ENCODE results near the gene TMUB2. TPM values are rescaled to one million over a fixed set of nuclear protein-coding genes. Genes with fewer than 3 reads are reported as not detected.

The TMUB2 gene
- total RNA-seq, 1 donor from 2014 or later, result 33.5 TPM

- peaks cover 2% of the 10 kb centered on the region for H3K27me3 Mint-ChIP-seq (ENCODE audit: low read depth)
- peak overlapping the region; percentile 95 for H3K4me3 Mint-ChIP-seq
- H3K27ac Mint-ChIP-seq (ENCODE audit: unreplicated experiment), result peak overlapping the region; percentile 96
- no peak for TF ChIP-seq CTCF (conservative IDR thresholded peaks at IDR 0.05)
- no peaks in the 10 kb centered on the region for H3K36me3 Mint-ChIP-seq (ENCODE audit: low read depth)
- H3K4me1 Mint-ChIP-seq, result peaks cover 32% of the 10 kb centered on the region
- H3K9me3 Mint-ChIP-seq, result no peaks in the 10 kb centered on the region
- peak; percentile 29 for DNase-seq (ENCODE audit: low read depth, low spot score)
Observed at GRCh38 chr17:44220213-44221083, 33.7 kb downstream of the TMUB2 start.

- peak; percentile 63 for DNase-seq (ENCODE audit: low read depth, low spot score)
- Mint-ChIP-seq H3K4me1 (peaks cover 32% of the 10 kb centered on the region), H3K4me3 (peak overlapping the region; percentile 95), H3K27me3 (ENCODE audit: low read depth) (peaks cover 2% of the 10 kb centered on the region), H3K9me3 (no peaks in the 10 kb centered on the region), H3K27ac (ENCODE audit: unreplicated experiment) (peak overlapping the region; percentile 16), H3K36me3 (ENCODE audit: low read depth) (no peaks in the 10 kb centered on the region)
- no peak for TF ChIP-seq CTCF (conservative IDR thresholded peaks at IDR 0.05)
Observed at GRCh38 chr17:44221084-44221861, 34.5 kb downstream of the TMUB2 start.

- H3K27me3 Mint-ChIP-seq (ENCODE audit: low read depth), result peaks cover 2% of the 10 kb centered on the region
- H3K9me3 Mint-ChIP-seq, result no peaks in the 10 kb centered on the region
- peak overlapping the region; percentile 95 for H3K4me3 Mint-ChIP-seq
- TF ChIP-seq CTCF (conservative IDR thresholded peaks at IDR 0.05), result no peak
- H3K4me1 Mint-ChIP-seq, result peaks cover 29% of the 10 kb centered on the region
- no peak for DNase-seq (ENCODE audit: low read depth, low spot score)
- H3K36me3 Mint-ChIP-seq (ENCODE audit: low read depth), result no peaks in the 10 kb centered on the region
- H3K27ac Mint-ChIP-seq (ENCODE audit: unreplicated experiment), result peak overlapping the region; percentile 16
Observed at GRCh38 chr17:44221862-44222111, 35.0 kb downstream of the TMUB2 start.

GRCh38 chr17:44222112-44222869 lies 35.5 kb downstream of the TMUB2 start:
- H3K9me3 Mint-ChIP-seq, result no peaks in the 10 kb centered on the region
- TF ChIP-seq CTCF (conservative IDR thresholded peaks at IDR 0.05), result no peak
- H3K27ac Mint-ChIP-seq (ENCODE audit: unreplicated experiment), result no peak overlapping the region
- peaks cover 26% of the 10 kb centered on the region for H3K4me1 Mint-ChIP-seq
- peak; percentile 40 for DNase-seq (ENCODE audit: low read depth, low spot score)
- H3K36me3 Mint-ChIP-seq (ENCODE audit: low read depth), result no peaks in the 10 kb centered on the region
- H3K4me3 Mint-ChIP-seq, result peak overlapping the region; percentile 95
- H3K27me3 Mint-ChIP-seq (ENCODE audit: low read depth), result peaks cover 2% of the 10 kb centered on the region

- Mint-ChIP-seq H3K27me3 (ENCODE audit: low read depth) (peaks cover 2% of the 10 kb centered on the region), H3K36me3 (ENCODE audit: low read depth) (no peaks in the 10 kb centered on the region), H3K4me1 (peaks cover 18% of the 10 kb centered on the region), H3K27ac (ENCODE audit: unreplicated experiment) (no peak overlapping the region), H3K4me3 (peak overlapping the region; percentile 95), H3K9me3 (no peaks in the 10 kb centered on the region)
- DNase-seq (ENCODE audit: low read depth, low spot score), result no peak
- TF ChIP-seq CTCF (conservative IDR thresholded peaks at IDR 0.05), result no peak
Observed at GRCh38 chr17:44223541-44224071, 36.8 kb downstream of the TMUB2 start.

Measured in neural crest cell (in vitro differentiated cells).